GM18907 (cell line): ENCODE results near the gene ADIPOR2.
"Not testable (repeated sequence)": the region's sequence is repeated elsewhere in the genome, so short reads cannot be mapped to it uniquely, and the experiment has no call there.

ENCODE experiments used
- ATAC-seq: cut with Tn5 transposase; IDR thresholded peaks from one replicate; pipeline ENCODE4 v1.9.1; 2021; ENCODE audit warnings: mild to moderate bottlenecking, moderate library complexity; ENCODE audit not compliant: unreplicated experiment

The ADIPOR2 gene

DNA sequence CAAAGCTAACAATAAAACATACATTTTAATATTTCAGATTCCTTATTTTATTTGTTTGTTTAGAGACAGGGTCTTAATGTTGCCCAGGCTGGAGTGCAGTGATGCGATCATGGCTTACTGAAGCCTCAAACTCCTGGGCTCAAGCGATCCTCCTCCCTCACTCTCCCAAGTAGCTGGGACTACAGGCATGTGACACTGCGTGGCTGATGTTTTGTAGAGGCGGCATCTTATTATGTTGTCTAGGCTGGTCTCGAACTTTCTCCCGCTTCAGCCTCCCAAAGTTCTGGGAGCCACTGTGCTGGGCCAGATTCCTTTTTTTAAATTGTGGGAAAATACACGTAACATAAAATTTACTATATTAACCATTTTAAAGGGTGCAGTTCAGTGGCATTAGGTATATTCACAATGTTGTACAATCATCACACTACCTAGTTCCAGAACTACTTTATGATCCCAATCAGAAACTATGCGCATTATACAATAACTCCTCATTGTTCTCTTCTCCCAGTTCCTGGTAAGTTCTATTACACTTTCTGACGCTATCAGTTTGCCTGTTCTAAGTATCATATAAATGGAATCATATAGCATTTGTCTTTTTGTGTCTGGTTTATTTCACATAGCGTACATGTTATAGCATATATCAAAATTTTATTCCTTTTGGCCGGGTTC lies 40.3 kb downstream of the ADIPOR2 start:
- ATAC-seq, result no peak

GRCh38 chr12:1731688-1732078 lies 40.8 kb downstream of the ADIPOR2 start:
- ATAC-seq, result not testable (repeated sequence)

DNA sequence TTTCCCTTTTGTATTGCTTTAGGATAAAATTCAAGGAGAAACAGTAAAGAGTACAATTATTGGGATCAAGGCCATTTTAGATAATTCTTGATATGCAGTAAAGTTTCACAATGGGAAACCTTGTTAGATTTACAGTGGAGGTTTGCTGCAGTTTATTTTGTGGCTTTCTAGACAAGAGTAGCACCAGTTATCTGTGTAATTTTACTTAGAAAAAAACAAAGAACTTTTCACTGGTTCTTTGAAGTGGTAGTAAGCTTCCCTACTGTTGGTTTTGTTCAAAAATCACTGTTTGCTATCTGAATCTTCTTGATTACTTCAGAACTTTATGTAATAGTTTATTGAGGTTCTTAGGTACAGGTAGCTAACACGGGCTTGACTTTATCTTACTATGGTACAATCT lies 42.0 kb downstream of the ADIPOR2 start:
- no peak for ATAC-seq

DNA sequence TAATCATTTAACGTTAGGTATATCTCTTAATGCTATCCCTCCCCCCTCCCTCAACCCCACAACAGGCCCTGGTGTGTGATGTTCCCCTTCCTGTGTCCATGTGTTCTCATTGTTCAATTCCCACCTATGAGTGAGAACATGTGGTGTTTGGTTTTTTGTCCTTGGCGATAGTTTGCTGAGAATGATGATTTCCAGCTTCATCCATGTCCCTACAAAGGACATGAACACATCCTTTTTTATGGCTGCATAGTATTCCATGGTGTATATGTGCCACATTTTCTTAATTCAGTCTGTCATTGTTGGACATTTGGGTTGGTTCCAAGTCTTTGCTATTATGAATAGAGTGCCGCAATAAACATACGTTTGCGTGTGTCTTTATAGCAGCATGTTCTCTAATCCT lies 42.8 kb downstream of the ADIPOR2 start:
- ATAC-seq, result not testable (repeated sequence)

GRCh38 chr12:1737652-1738286 lies 46.9 kb downstream of the ADIPOR2 start:
- no peak for ATAC-seq

DNA sequence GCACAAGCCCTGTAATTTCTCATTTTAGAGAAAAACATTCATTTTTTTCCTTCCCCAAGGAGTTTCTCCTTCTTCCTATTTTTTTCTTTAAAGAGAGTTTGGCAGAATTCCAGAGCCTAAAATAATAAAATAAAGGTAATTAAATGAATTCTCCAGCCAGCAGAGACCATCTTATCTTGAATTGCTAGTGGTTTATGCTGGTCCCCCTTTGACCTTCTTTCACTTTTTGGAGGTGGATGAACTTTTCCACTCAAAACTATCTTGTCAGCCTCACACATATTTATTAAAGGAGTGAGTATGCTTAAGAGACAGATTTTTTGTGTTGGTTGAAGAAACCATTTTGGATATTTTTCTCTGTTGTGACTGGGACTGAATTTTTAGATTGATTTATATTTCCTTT lies 47.6 kb downstream of the ADIPOR2 start:
- no peak for ATAC-seq

- no peak for ATAC-seq
Measured at GRCh38 chr12:1739368-1739767, 48.5 kb downstream of the ADIPOR2 start.

DNA sequence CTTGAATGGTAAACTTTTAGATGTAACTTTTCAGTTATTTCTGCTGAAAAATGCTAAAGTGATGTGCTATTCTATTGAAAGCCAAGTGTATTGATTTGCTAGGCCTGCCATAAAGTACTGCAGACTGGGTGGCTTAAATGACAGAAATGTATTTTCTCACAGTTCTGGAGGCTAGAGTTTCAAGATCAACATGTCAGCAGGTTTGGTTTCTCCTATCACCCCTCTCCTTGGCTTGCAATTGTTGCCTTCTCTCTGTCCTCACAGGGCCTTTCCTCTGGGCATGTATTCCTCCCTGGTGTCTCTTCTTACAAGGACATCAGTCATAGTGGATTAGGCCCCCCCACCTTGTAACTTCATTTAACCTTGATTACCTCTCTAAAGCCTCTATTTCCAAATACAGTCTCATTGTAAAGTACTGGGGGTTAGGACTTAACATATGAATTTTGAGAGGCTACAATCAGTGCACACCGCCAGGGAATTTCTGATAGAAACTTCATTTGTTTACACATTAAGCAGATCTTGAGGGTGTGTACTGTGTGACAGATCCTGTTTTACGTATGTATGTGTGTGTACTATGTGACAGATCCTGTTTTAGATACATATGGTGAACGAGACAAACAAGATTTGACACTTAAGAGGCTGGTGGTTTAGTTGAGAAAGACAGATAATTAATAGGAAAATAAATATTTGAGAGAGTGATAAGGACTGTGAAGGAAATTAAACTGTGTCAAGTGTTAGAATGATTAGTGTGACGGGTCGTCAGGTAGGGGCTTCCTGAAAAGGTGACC lies 49.5 kb downstream of the ADIPOR2 start:
- ATAC-seq, result no peak

GRCh38 chr12:1741154-1741949 lies 50.5 kb downstream of the ADIPOR2 start:
- ATAC-seq, result no peak

- no peak for ATAC-seq
Measured at GRCh38 chr12:1744932-1745331, 54.1 kb downstream of the ADIPOR2 start.

DNA sequence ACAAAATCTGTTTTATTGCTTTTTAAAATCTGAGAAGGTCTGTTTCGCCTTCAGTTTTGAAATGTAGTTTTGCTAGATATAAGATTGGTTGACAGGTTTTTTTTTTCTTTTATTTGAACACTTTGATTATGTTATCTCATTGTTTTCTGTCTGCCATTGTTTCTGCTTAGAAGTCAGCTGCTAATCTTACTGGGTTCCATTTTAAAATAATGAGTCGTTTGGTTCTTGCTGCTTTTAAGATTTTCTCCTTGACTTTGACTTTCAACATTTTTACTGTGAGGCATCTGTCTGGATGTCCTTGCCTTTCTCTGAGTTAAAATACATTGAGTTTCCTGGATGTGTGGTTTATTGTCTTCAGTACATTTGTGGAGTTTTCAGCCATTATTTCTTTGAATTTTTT lies 56.7 kb downstream of the ADIPOR2 start:
- no peak for ATAC-seq

DNA sequence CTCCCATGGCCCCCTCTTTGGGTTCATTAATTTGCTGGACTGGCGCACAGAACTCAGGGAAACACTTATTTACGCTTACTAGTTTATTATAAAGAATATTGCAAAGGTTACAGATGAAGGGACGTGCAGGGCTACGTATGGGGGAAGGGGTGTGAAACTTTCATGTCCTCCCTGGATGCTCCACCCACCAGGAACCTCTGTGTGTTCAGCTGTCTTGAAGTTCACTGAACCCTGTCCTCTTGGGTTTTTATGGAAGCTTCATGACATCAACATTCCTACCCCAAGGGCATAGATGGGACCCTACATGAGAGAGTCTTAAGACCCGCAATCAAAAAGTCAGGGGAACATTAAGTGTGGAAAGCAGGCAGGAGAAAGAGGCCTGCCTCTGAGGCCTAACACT lies 58.1 kb downstream of the ADIPOR2 start:
- ATAC-seq, result no peak

DNA sequence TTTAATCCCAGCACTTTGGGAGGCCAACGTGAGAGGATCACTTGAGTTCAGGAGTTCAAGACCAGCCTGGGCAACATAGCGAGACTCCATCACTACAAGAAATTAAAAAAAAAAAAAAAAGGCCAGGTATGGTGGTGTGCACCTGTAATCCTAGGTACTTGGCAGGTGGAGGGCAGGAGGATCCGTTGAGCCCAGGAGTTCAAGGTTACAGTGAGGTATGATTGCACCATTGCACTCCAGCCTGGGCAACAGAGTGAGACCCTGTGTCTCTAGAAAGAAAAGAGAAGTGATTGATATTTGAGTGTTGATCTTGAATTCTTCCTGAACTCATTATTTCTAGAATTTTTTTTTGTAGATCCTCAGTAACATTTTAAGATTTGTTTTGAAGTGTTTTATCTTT lies 59.4 kb downstream of the ADIPOR2 start:
- no peak for ATAC-seq

DNA sequence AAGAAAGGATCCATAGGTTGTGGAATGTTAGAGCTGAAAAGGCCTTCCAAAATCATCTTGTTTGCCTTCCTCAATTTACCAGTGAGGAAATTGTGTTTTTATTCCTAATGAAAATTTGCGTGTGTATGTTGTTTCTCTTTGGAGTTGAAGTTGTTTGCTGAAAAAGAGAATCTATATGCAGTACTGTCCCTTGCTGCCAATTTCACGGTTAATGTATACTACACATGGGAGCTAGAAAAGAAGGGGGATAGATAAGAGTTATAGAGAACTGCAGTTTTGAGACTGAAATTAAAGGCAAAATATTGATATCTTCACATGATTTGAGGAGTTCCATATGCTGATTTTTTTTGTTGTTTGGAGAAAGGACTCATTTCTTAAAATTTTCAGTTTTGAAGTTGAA lies 67.5 kb downstream of the ADIPOR2 start:
- no peak for ATAC-seq

DNA sequence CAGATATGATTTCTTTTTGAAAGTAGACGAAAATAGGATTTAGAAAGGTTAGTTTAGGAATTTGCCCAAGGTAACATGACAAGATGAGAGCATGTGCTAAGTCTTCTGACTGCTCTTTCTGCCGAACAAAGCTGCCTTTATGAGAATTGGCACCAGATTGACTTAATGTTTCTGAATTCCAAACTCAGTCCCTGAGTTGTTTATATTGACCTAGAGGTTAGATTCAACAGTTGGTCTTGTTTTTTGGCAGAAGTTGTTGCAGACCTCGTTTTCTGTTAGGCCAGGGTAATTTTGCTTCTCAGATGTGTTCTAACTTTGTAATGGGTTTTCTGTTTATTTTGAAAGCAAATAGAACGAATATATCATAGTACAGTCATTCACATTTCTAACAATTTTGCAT lies 68.0 kb downstream of the ADIPOR2 start:
- no peak for ATAC-seq

DNA sequence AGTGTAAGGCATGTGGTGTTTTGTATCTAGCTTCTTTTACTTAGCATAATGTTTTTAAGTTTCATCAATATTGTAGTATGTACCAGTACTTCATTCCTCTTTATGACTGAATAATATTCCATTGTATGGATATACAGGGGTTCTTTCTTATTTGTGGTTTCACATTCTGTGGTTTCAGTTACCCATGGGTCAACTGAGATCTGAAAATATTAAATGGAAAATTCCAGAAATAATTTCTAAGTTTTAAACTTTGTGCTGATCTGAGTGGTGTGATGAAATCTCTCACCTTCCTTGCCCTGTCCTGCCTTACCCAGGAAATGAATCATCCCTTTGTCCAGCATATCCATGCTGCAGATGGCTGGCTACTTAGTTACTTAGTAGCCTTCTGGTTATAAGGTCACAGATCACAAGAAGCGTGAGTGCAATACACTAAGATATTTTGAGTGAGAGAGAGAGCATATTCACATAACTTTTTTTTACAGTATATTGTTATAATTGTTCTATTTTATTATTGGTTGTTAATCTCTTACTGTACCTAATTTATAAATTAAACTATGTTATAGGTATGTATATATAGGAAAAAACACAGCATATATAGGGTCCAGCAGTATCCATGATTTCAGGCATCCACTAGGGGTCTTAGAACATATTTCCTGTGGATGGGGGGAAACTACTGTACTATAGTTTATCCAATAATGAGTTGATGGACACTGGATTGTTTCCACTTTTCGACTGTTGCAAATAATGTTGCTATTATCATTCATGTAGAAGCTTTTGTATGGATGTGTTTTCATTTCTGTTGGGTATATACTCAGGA lies 69.9 kb downstream of the ADIPOR2 start:
- ATAC-seq, result no peak

DNA sequence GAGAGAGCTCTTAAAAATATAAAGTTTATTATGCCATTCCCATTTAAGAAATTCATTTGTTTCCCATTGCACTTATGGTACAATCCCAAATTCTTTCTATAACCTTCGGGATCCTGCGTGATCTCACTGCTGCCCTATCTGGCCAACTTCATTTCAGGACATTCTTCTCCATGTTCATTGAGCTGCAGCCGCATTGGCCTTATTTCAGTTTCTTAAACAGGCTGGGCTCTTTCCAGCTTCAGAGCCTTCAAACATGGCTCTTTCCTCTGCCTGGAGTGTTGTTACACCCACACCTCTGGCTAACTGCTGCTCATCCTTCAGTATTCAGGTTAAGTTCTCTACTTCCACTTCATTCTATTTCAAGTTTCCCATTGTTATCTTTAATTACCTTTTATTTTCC lies 71.0 kb downstream of the ADIPOR2 start:
- no peak for ATAC-seq

DNA sequence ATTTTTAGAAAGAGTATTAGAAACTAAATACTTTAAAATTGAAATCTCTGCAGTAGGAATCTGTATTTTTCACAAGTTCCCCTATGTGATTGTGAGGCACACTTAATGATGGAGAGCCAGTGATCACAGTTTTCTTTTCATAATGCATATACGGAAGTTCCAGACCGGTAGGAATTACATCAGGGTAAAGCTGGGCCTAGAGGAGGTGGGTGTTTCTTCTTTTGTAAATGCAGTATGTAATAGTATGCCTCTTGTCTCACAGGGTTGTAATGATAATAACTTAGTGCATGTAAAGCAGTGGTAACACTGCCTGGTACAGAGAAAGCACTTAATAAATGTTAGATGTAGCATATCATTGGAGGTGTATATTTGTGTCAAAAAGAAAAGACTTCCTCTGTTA lies 72.3 kb downstream of the ADIPOR2 start:
- ATAC-seq, result no peak

DNA sequence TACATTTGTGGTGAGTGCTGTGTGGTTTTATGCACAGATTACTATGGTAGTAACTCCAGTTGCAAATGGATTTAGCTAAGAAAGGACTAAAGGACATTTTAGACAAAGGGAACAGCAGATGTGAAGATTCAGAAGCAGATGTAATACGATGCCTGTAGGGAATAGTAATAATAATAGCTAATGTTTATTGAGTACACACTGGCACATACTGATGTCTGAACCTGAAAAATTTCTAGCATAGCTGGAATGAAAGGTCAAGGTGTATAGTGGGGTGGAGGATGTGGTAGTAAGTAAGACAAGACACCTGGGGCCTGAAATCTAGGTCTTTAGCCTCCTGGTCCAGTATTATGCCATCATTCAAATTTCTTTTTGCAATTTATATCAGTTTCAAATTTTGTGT lies 75.2 kb downstream of the ADIPOR2 start:
- ATAC-seq, result no peak

DNA sequence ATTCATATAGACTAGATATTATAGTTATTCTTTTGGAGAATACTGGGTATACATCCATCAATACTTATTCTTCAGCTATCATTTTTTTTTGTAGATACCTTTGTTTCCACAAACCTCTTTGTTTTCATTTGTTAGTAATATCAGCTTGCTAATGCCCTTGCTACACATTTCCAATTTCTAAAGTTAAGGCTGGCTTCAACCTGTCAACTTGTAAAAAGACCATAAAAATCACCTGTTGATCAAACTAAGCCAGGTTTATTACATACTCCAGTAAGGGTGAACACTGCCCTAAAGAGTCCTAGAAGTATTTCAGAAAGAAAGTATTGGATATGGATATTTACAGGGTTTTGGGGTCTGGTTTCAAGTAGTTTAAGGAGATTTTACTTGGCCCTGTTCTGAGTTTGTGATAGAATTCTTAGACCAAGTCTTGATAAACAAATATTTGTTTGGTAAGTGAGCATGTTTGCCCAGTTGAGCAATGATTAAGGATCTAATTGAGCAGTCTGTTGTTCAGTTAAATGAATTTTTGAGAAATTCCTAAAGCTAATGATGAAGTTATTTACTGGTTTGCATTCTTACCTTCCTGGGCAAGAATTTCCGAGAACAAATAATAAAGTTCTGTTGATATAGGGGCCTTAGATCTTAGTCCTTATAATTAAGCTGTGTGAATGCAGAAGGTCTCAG lies 76.7 kb downstream of the ADIPOR2 start:
- ATAC-seq, result no peak
